GM18520 (cell line): Measurements from ENCODE around the gene MAML3.

Source experiments
- ATAC-seq: cut with Tn5 transposase; IDR thresholded peaks from one replicate; pipeline ENCODE4 v1.9.1; 2021; ENCODE audit not compliant: unreplicated experiment

The MAML3 gene

DNA sequence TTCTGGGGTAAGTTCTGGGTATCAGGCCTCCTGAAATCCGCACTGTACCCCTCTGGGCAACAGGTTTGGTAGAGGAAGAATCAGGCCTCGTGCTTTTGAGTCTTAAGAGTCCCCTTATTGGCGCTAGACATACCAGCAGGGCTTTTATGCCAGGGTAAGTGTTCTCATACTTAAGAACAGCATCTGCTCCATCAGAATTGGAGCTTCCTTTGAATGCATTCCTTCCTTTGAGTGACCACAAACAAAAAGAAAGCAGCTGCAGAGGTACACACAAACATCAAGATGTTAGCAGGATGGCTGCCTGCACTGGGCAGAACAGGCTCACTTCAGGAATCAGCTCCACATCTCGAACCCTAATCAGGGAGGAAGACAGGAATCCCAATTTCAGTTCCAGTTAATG is 331.6 kb downstream of the MAML3 start:
- ATAC-seq: no peak

DNA sequence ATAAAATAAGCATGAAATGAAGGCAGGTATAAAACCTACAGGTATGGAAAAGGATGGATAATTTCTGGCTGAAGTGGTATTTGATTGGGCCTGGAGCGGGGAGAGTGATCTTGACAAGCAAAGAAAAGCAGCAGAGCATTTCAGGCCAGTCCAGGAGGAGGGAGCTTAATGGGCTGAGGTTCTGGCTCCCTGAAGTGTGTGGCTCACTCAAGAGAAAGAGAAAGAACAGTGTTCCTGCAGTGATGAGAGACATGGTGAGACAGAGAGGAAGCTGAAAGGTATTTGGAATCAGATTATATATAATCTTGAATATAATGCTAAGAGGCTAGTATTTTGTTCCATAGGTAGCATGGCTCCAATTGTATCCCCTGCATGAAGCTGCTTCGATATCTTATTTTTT is 334.9 kb downstream of the MAML3 start:
- ATAC-seq: no peak

DNA sequence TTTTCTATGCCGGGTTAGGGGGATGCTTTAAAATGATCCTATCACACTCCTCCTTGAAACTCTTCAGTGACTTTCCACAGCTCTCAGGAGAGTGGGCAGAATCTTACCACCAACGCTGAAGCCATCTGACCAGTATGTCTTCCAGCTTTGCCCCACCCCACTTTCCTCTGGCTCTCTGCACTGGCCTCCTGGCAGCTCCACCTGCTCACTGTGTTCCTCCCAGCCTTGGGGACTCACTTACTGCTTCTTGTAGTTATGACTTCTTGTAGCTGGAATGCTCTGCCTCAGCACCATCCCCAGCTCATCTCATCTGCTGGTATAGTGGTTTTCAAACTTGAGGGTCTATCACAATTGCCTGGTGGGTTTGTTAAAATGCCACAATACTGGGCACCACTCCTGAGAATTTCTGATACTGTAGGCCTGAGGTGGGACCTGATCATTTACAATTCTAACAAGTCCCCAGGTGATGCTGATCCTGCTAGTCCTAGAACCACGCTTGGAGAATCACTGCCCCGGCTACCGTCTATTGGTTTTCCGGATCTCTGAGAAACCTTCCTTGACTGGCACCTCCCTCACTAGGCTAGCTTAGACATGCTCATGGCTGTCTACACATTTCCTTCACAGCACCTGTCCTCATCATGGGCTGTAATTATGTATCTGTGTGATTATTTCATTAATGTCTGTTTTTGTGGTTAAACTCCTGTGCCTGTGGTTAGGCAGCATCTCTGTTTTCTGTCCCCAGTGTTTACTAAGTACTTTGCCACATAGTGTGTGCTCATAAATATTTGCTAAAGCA is 336.1 kb downstream of the MAML3 start:
- ATAC-seq: no peak

DNA sequence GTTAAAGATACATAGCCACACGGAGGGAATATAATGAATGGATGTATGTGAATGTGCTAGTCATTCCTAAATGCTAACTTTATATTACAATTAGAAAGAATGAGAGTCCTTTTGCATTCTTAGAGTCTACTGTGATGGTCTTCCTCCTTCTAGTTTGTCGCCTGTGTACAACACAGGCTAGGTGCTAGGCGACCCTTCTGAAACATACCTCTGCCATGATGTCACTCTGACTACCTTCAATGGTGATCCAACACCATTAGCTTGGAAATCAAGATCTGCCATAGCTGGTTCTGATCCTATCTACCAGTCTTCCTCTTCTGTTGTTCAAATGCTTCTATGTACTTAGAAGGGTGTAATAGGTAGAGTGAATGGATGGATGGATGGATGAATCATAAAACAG is 337.1 kb downstream of the MAML3 start:
- no peak for ATAC-seq

DNA sequence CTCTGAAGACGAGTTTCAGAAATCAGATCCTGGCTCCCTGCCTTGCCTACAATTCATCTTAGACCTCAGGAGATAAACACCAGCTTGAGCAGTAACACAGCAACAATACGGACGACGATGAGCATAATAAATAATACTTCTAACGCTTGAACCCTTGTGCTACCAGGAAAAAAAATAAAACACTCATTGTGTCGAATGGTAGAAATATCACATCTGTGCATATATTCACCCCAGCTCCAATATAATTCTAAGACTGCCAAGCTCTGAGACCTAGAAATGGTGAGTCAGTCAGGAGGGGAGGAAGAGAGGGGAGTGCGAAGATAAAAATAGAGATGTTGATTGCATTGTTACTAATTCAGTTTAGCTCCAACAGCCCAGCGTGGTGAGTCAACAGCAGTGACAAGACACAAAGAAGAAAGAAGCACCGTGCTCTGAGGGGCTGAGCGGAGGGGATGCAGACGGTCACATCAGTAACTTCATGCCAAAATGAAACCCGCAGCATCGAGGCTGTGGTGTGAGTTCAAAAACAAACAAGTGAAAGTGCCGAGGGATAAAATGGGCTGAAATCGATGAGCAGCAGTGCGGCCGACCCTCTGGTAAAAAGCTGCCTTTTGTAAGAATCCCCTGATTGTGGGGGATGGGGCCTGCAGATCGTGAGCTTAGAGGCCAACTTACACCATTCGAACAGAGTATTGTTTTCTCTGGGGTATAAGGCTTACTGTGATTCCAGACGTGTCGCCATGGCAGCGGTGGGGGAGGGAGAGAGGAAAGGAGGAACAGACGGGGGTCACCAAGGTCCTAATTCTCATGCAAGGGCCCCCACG is 338.0 kb downstream of the MAML3 start:
- ATAC-seq: no peak

DNA sequence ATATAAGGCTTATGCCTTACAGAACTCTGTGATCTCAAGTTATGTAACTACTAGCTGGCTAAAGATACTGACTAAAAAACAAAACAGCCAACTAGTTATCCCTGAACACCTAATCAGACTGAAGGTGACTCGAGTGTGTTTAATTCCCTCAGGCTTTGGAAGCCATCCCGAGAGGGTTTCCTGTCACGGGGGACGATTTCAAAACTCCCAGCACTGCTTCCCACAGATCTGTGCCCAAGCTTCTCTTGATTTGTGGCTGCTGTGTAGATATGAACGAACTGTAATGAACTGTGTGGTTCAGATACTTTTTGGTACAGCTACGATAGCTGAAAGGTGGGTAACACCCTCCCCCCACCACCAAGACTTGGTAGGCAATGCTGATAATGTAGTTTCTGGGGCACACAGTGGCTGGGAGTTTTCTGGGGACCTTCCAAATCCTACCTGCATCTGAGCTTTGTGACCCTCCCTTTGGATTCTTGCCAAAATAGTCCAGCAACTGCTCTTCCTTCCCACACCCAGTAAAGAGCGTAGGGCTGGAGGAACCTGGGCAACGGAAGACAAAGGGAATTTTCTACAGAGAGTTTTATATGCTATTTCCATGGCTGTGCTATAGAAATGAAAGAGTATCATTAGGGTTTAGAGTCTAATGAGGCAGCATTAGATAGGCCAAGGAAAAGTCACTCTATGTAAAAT is 339.5 kb downstream of the MAML3 start:
- ATAC-seq: no peak

DNA sequence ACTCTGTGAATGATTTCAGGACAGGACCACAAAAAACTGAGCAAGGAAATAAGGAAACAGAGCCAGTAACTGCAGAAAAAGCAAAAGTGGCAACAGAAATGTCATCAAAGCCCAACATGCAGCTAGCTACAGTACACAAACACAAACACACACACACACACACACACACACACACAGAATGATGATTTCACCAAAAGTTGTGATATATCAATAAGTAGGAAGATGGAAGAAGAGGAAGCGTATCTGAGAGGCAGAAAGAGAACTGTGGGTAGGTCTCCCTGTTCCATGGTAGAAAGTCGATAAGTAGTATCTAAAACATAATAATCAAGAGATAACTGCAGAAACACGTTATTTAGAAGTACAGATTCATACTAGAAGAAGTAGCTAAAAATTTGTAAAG is 340.1 kb downstream of the MAML3 start:
- ATAC-seq: no peak

DNA sequence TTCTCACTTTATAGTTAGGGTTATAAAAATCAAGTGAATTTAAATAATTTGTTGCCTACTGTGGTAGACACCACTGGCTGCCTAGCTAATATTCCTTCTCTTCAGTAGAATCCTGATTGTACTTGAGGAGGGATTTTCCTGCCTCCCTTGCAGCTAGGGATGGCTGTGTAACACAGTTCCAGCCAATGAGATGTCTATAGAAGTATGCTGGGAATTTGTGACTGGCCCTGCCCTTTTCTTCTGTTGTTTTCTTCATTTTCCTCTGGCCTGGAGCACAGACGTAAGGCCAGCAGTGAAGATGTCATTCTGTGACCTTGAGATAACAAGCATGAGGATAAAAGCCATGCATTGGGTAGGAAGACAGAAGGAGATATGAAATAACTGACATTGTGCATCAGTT is 343.3 kb downstream of the MAML3 start:
- ATAC-seq: no peak

DNA sequence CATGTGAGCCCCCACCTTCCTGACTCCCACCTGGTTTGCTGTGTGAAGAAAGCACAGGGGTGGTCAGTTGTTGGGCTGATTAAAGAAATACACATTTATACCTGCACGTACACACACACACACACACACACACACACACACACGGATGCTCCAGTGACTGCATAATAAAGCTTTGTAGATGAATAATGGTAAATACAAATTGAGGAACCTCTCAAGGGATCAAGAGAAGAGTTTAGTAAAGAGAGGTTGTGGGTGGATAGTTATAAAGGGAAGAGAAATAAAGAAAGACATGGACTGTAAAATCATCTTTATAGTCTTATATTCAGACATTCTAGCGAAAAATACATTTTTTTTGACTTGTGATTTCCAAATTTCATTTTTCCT is 344.2 kb downstream of the MAML3 start:
- ATAC-seq: no peak

DNA sequence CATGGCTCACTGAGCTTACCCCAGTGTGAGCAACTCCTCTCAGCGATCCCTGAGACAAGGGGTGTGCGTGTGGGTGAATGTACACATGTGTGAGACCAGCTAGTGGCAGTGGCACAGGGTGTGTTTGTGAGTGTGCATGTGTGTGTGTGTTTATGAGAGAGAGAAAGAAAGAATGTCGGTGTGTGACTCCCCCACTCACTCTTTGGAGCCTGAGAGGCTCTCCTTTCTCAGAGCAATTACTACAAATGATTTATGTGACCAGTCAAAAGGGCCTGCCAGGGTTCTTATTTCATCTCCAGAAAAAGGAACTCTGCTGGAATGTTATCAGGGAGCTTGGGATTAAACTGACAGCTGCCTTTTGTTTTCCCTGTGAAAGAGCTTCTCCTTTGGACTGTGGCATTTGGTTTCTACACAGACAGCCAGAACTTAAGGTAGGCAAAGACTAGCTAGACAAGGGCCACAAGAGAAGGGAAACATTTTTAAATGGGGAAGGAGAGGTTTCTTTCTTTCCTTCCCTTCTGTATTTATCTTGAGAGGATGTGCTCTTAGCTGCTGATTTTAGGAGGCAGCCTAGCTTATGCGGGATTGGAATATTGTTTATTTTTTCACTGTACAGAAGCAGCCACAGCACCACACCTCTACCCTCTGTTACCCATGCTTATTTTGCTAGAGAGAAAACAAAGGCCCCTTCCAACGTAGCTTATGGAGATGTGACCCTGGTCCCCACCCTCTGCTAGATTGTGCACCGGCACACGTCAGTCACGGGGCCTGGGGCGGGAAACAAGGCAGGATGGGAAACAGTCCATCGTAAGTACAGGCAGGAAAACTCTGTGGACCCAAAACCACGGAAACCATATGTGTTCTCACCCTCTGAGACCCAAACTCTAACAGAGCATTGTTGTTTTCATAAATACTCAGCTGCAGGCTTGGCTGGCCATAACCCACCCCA is 344.9 kb downstream of the MAML3 start:
- no peak for ATAC-seq

DNA sequence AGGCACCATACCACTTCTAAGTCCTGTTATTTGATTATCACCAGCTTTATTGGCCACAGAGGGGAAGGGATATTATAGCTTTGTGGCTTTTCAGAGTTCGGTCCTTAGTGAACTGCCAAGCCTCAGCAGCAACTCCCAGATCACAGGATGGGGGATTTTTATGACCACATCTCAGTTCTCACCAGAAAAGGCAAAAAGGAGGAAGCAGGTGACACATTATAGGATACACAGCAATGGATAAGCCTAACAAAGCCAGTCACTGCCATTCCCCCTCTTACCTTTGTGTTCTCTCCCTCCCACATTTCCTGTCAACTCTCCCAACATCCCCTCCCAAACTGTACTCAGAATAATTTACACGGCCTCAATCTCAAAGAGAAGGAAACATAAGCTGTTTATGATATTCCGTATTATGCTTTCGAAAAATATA is 345.6 kb downstream of the MAML3 start:
- no peak for ATAC-seq

DNA sequence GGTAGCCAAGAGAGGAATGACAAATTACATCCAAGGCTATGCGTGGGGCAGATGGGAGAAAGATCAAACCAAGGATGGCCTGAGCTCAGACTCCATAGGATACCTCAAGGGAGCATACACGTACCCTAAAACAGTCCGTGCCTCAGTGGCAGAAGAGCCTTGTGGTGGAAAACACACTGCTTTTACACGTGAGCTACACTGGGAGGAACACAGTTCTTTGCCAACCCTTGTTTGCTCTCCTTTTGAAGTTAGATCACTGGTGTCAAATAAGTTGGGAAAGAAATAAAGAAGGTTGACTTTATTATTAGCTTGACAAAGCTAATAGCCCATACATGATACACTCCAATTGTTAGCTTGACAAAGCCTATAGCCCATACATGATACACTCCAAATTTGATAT is 346.5 kb downstream of the MAML3 start:
- ATAC-seq: no peak

DNA sequence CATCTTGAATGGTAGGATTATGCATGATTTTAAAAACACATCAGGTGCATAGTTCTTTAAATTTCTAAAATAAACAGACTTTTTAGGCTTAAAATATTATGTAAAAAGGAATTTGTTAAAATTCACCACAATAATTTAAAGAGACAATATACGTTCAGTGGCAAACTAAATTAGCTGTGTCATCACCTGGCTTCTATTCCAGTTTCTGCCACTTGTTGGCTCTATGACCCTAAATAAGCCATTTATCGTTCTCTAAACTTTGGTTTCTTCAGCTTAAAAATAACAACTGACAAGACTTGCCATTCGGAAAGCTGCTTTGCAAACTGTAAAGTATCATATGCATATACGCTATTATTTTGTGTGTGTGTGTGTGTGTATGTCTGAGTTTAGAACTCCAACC is 347.1 kb downstream of the MAML3 start:
- no peak for ATAC-seq

DNA sequence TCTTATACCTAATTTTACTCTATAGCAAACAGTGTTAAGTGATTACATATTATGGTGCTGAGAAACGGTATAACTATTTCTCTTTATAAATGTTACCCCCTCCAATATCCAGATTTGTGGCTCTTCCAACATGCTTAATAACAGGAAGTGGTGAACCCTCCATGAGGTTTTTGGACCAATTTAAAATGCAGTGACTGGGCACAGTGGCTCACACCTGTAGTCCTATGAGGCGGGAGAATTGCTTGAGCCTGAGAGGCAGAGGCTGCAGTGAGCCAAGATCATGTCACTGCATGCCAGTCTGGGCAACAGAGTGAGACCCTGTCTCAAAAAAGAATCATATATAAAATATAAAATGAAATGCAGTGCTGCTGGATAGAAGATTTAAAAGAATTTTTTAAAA is 351.1 kb downstream of the MAML3 start:
- ATAC-seq: no peak

DNA sequence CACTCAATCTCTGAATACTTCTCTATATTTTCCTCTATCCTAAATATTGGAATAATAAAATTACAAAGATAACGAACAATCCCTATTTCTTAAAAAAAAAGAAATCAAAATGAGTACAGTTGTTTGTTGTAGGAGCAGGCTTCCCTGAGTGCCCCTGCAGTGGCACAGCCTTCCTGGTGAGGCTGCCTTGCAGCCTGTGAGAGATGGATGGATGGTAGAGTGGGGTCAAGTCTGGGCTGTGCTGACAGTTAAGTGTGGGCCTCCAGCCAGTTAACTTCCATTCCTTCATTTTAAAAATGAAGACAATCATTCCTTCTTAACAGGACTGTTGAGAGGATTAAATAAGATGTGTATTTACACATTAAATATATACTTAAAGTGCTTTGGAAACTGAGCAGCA is 351.5 kb downstream of the MAML3 start:
- no peak for ATAC-seq

DNA sequence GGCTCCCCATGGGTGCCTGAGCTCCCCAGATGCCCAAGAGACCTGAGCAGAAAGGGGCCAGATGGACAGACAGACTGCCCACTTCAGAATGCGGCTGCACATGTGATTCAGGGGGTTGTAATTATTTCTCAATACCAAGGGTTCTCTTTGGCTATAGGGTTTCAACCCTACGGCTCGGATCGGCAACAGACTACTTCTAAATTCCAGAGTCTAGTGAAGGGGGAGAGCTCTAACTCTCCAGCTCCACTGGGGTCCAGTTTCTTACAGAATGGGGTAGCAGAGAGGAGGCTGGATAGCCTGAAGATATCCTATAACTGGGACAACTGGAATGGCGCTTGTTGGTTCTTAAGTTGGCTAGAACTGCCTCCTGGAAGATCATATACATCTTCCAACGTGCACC is 352.1 kb downstream of the MAML3 start:
- ATAC-seq: no peak

DNA sequence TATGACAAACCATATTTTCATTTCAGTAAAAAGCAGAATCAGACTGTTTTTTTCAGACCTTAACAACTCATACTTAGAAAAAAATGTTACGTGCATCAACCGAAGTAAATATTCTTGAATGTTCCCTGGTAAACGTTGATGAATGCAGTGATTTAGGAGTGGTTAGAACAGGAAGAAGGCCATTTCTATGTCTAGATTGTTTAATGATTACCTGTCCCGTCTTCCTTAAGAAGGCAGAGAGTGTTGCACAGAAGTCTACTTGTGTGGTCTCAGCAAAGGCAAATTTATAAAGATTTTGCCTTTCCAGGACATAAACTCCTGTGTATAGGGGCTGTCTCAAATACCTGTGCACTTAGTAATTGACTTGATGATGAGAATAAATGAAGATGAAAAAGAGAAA is 353.9 kb downstream of the MAML3 start:
- ATAC-seq: no peak

DNA sequence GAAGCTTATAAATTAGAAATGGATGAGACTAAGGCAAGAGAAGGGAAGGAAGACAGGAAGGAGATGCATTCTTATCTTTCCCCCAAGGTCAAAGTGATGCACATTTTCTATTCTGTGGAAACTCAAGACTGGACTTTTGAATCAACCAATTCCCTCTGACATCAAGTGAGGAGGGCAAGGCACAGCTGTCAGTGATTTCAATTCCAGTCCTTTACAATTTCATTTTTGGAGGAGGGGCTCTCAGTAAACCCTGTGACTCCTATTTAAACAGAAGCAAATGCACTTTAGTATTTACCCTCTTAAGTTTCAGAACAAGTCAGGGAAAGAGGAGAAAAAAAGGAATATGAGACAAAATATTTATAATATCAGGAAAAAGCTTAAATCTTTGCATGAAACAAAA is 354.4 kb downstream of the MAML3 start:
- no peak for ATAC-seq

DNA sequence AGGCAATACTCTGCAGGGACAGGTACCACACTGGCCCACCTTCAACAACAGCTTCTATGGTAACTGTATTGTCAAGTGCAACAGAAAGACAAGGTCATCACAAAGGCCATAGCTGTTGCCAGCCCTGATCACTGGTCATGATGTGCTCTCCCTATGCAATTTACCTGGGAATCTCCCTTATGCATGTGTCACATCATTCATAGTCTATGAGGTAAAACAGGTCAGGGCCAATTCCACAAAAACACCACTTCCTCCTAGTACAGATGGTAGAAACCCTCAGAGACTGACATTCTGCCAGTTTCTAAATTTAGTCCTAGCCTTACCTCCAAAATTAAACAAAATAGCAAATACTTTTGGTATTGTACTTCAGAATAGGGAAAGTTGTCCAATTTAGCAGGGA is 355.5 kb downstream of the MAML3 start:
- no peak for ATAC-seq

DNA sequence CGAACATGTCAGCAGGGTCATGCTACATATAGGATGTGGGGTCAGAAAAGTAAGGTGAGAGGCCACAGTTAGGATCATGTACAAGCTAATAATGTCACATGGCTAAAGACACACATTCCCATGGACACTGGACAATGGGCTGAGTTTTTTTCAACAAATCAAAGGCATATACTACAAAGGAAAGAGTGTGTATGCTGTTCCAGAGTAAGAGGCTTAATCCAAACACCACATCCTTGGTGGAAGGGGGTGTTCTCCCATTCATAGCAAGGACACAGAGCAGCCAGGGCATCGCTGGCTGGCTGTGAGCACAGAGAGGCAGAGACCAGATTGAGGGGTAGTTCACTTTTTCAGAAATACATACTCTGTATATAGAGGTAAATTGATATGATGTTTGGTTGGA is 356.7 kb downstream of the MAML3 start:
- no peak for ATAC-seq
